ENCODE results near the gene CAMSAP3. TPM values are rescaled to one million over a fixed set of nuclear protein-coding genes. Genes with fewer than 3 reads are reported as not detected.

CAMSAP3 gene
- total RNA-seq, 1 experiment from 2014 or later = 28.4 TPM

GRCh38 chr19:7582446-7582845 is 13.2 kb upstream of the CAMSAP3 start:
- no peaks in the 10 kb centered on the region for H3K36me3 Mint-ChIP-seq (ENCODE audit: insufficient read depth in 1 of 3, low read depth in 3 of 3)
- H4K8ac ChIP-seq (replicated peaks; ENCODE audit: insufficient read length, low read depth, low read length) = no peak overlapping the region
- H3K79me1 ChIP-seq (ENCODE audit: insufficient read depth, low read depth, low read length, poor library complexity, severe bottlenecking) = no peaks in the 10 kb centered on the region
- H3K79me2 ChIP-seq (ENCODE audit: insufficient read depth, low read length) = no peaks in the 10 kb centered on the region
- H3K18ac ChIP-seq (ENCODE audit: insufficient read length, low read depth, low read length) = no peak overlapping the region
- H4K5ac ChIP-seq (ENCODE audit: insufficient read length, low read depth, low read length) = no peak overlapping the region
- H2BK15ac ChIP-seq (ENCODE audit: low read depth, low read length) = no peak overlapping the region
- no peak overlapping the region for H3K27ac ChIP-seq (ENCODE audit: insufficient read length, low read depth, low read length)
- no CpG with 5 or more reads among the region's 11 CpGs for WGBS (ENCODE audit: extremely low coverage, insufficient read length, low lambda C conversion rate)
- H3T11ph ChIP-seq (ENCODE audit: low read length) = no peak overlapping the region
- H3K9me3 Mint-ChIP-seq = no peaks in the 10 kb centered on the region
- no peaks in the 10 kb centered on the region for H3K4me1 ChIP-seq (ENCODE audit: insufficient read depth, low read length)
- no peak overlapping the region; the same call in 1 of the 2 replicates for H3K14ac ChIP-seq (ENCODE audit: insufficient read depth, low read length)
- no peaks in the 10 kb centered on the region for H4K20me1 ChIP-seq (ENCODE audit: control insufficient read depth, insufficient read depth, insufficient read length)
- H3K9me3 ChIP-seq (ENCODE audit: control insufficient read depth, low read depth, low read length) = no peaks in the 10 kb centered on the region
- H4K91ac ChIP-seq (ENCODE audit: insufficient read length, low read depth, low read length) = no peak overlapping the region
- no peak overlapping the region for H3K23ac ChIP-seq (ENCODE audit: insufficient read length, low read depth, low read length)
- peaks cover 57% of the 10 kb centered on the region for H3K27me3 Mint-ChIP-seq (ENCODE audit: low read depth)
- H3K27ac Mint-ChIP-seq = peak overlapping the region in 1 of 3 experiments; percentile 12; a peak in 1 of 7 replicates
- H3K23me2 ChIP-seq (ENCODE audit: insufficient read length, low read depth, low read length, poor library complexity, severe bottlenecking) = no peaks in the 10 kb centered on the region
- no peak overlapping the region for H3K56ac ChIP-seq (ENCODE audit: insufficient read length, low read depth, low read length)
- H2BK5ac ChIP-seq (ENCODE audit: insufficient read length, low read length) = no peak overlapping the region
- no peak for DNase-seq
- TF ChIP-seq CTCF (conservative IDR thresholded peaks at IDR 0.05) = no peak
- no peak overlapping the region for H2BK12ac ChIP-seq (ENCODE audit: insufficient read length, low read depth, low read length)
- no peak overlapping the region for H3K4me2 ChIP-seq (ENCODE audit: insufficient read depth, insufficient read length, low read length)
- H2BK20ac ChIP-seq (ENCODE audit: low read depth, low read length, poor library complexity, severe bottlenecking) = no peak overlapping the region
- H3K4ac ChIP-seq (ENCODE audit: low read depth, low read length) = no peak overlapping the region
- no peak overlapping the region for H2AK5ac ChIP-seq (ENCODE audit: insufficient read length, low read length)
- H2BK120ac ChIP-seq (ENCODE audit: low read depth, low read length, poor library complexity, severe bottlenecking) = no peak overlapping the region
- no peak overlapping the region for H3K4me3 Mint-ChIP-seq
- H2AFZ ChIP-seq (ENCODE audit: low read length) = no peak overlapping the region
- H3K27me3 ChIP-seq (ENCODE audit: insufficient read depth, low read length) = no peaks in the 10 kb centered on the region
- no peak overlapping the region for H3K9ac ChIP-seq (ENCODE audit: extremely low read depth, insufficient read length, low read length)
- H3K4me1 Mint-ChIP-seq = no peaks in the 10 kb centered on the region

All from H9 (cell line).